HG03575 (cell line): Measurements from ENCODE around the gene TAS2R3.
"Not testable (repeated sequence)": the region's sequence is repeated elsewhere in the genome, so short reads cannot be mapped to it uniquely, and the experiment has no call there.

Experiments used
- ATAC-seq: cut with Tn5 transposase; IDR thresholded peaks from one replicate; pipeline ENCODE4 v1.9.1; 2021; ENCODE audit not compliant: unreplicated experiment, insufficient number of reproducible peaks, low FRiP score; ENCODE audit errors: extremely low read depth

Gene TAS2R3

GRCh38 chr7:141770083-141770583 is 6.2 kb downstream of the TAS2R3 start:
- not testable (repeated sequence) for ATAC-seq

- ATAC-seq: no peak
Measured at GRCh38 chr7:141776374-141776773, 12.5 kb downstream of the TAS2R3 start, which contains the start of gene TAS2R4. TSS of gene TAS2R4 (plus strand) at chr7:141776674. CDS start at chr7:141778489, 1,815 bp downstream.

DNA sequence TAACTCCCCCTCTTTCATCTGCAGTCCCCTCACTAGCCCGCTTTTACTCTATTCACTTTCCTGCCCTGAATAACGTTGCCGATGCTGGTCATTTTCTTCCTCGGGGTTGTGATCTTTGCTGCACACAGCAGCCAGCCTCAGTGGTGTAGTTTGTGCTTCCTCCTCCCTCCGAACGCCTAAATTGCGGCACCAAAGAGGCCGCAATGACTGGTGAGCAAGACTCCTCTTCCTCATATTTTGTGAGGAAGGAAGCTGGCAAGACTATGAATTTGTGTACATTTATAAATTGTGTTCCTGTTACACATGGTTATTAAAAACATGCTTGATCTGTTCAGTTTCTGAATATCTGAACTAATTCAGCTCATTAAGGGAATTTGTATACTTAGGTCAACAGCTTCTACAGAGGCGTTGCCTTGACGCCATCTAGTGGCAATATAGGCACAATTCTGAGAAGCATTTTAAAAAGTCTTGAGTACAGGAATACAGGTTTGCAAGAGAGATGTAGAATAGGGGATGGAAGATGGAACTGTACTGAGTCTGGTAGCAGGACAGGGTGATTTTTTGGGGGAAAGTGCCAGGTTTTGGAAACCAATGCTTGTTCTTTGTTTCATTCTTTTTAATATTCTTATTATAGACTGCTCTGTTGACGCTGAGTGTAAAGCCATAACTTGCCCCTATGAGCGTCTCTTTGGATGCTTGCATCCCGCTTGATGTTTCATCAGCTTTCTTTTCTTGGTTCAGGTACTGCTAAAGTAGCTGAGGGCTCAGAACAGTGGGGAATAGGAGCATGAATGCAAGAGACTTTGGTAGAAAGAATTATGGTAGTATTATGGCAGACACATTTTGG is 22.0 kb downstream of the TAS2R3 start:
- peak; percentile 60 for ATAC-seq

DNA sequence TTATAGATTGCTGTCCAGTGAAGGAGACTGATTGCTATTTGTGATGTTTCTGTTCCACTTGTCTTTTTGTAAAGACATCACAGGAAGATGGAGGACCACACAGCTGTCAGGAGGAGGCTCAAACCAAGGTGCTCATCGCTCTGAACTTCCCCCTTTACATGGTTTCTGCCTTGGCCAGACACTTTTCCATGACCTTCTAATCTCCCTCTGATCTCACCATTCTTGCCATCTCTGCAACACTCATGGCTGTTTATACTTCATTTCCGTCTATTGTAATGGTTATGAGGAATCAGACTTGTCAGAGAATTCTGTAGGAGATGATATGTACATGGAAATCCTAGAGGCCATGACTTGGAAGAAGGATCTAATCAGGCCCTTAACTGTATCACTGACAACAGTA is 24.4 kb downstream of the TAS2R3 start:
- ATAC-seq: no peak

- no peak for ATAC-seq
Measured at GRCh38 chr7:141789917-141790316, 26.0 kb downstream of the TAS2R3 start, which contains the start of gene TAS2R5. TSS of gene TAS2R5 (plus strand) at chr7:141790217. CDS start at chr7:141790362, 145 bp downstream.

GRCh38 chr7:141792526-141792925 is 28.6 kb downstream of the TAS2R3 start:
- ATAC-seq: no peak
